BE2C (cell line): Measurements from ENCODE around the gene GTF3C2.
"Not testable (repeated sequence)": the region's sequence is repeated elsewhere in the genome, so short reads cannot be mapped to it uniquely, and the experiment has no call there.

Experiments used
- DNase-seq: peaks from one replicate; pipeline ENCODE4 v3.0.0-alpha.2; 2020
- H3K27me3 ChIP-seq: fragments of 250-450 bp; sonication (Bioruptor Pico); 2 replicates; pipeline ENCODE4 v1.5.1; 2020; ENCODE audit warnings: mild to moderate bottlenecking
- H3K36me3 ChIP-seq: fragments of 250-450 bp; sonication (Bioruptor Pico); 2 replicates; pipeline ENCODE4 v1.5.1; 2020; ENCODE audit warnings: mild to moderate bottlenecking
- H3K4me1 ChIP-seq: fragments of 250-450 bp; sonication (Bioruptor Pico); 2 replicates; pipeline ENCODE4 v1.5.1; 2020
- H3K4me3 ChIP-seq: 2 replicates; pipeline ENCODE4 v1.5.1; 2011; ENCODE audit warnings: low read depth, low read length
- H3K9me3 ChIP-seq: fragments of 250-450 bp; sonication (Bioruptor Pico); 2 replicates; pipeline ENCODE4 v1.5.1; 2020
- CTCF ChIP-seq: IDR thresholded peaks from 2 replicates; pipeline ENCODE4 v1.5.1; 2012; ENCODE audit warnings: mild to moderate bottlenecking, low read depth, low read length

GTF3C2 gene

GRCh38 chr2:27304488-27305240 lies 51.9 kb downstream of the GTF3C2 start:
- Histone ChIP-seq H3K9me3 (no peaks in the 10 kb centered on the region), H3K4me1 (peaks cover 10% of the 10 kb centered on the region), H3K4me3 (no peak overlapping the region), H3K27me3 (peaks cover 27% of the 10 kb centered on the region), H3K36me3 (no peaks in the 10 kb centered on the region)
- no peak for TF ChIP-seq CTCF
- no peak for DNase-seq

DNA sequence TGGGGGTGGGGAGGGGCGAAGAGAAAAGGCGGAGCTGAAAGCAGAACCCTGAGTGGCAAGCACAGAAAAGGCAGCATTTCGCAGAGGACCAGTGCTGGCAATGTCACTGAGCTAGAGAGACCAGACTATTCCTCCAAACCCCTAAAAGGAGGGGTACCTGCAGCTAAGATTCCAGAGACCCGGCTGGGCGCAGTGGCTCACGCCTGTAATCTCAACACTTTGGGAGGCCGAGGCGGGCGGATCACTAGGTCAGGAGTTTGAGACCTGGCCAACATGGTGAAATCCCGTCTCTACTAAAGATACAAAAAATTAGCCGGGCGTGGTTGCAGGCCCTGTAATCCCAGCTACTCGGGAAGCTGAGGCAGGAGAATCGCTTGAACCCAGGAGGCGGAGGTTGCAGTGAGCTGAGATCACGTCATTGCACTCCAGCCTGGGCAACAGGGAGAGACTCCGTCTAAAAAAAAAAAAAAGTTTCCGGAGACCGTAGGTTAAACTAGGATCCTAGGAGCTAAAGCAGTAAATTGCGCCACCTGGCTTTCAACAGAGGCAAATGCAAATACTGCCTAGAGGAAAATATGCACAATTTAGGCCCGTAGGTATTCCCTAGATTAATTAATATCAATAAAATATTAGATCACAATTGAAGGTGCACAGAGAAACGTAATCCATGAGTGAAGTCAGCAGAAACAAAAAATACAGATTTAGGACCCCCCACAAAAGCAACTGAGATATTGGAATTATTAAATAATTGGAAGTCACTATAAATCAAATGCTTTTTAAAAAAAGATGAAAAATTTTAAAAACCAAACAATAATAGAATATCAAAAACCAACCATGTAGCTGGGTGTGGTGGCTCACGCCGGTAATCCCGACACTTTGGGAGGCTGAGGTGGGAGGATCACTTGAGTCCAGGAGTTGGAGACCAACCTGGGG lies 53.2 kb downstream of the GTF3C2 start:
- Histone ChIP-seq H3K4me1 (peaks cover 10% of the 10 kb centered on the region), H3K36me3 (no peaks in the 10 kb centered on the region), H3K4me3 (peak overlapping the region; percentile 45), H3K27me3 (peaks cover 27% of the 10 kb centered on the region), H3K9me3 (no peaks in the 10 kb centered on the region)
- peak; percentile 68 for DNase-seq
- peak; percentile 86 for TF ChIP-seq CTCF

- H3K4me3 ChIP-seq, H3K9me3 ChIP-seq, H3K36me3 ChIP-seq, H3K4me1 ChIP-seq, H3K27me3 ChIP-seq, DNase-seq: not testable (repeated sequence)
Measured at GRCh38 chr2:27300606-27301005, 56.0 kb downstream of the GTF3C2 start.

DNA sequence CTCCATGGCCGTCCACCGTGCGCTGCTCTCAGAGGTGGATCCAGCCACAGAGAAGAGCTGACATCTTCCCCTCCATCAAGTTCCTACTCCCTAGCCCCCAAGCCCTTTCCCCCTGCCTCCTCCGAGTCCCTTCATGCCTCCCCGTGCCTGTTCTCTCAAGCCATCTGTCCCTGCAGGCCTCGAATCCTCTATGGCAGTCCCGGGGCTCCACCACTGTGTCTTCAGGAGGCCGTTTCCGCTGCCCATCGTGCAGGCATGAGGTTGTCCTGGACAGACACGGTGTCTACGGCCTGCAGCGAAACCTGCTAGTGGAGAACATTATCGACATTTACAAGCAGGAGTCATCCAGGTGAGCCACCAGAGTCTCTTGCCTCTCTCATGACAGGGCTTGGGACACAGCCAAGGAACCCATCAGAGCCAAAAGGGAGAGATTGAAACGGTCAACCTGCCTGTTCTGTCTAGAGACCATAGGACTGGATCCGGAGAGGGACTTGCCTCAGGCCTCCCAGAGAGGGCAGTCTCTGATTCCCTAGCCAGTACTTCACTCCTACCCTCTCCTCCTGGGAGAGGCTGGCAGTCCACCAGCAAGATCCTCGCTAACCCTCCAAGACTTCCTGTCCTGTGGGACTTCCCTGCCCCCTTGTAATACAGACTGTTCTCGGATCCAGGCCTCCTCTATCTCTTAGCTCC lies 58.0 kb downstream of the GTF3C2 start:
- no peak for TF ChIP-seq CTCF
- Histone ChIP-seq H3K27me3 (no peaks in the 10 kb centered on the region), H3K36me3 (no peaks in the 10 kb centered on the region), H3K4me3 (no peak overlapping the region), H3K4me1 (peaks cover 6% of the 10 kb centered on the region), H3K9me3 (no peaks in the 10 kb centered on the region)
- DNase-seq, result no peak

- Histone ChIP-seq H3K36me3 (no peaks in the 10 kb centered on the region), H3K4me3 (no peak overlapping the region), H3K4me1 (no peaks in the 10 kb centered on the region; the same call in 1 of the 2 replicates), H3K9me3 (no peaks in the 10 kb centered on the region), H3K27me3 (no peaks in the 10 kb centered on the region)
- DNase-seq, result no peak
- no peak for TF ChIP-seq CTCF
Measured at GRCh38 chr2:27297195-27297594, 59.4 kb downstream of the GTF3C2 start.

DNA sequence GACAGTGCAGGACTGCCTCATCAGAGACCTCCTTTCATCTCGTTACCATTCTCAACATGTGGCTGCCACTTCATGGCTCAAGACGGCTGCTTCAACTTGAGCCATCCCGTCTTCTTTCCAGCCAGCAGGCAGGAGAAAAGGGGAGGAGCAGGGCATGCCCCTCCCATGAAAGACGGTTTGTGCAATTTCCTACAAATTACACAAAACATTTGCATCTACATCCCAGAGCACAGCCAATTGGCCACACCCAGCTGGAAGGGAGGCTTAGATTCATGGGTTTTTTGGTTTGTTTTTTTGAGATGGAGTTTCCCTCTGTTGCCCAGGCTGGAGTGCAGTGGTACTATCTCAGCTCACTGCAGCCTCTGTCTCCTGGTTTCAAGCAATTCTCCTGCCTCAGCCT lies 60.1 kb downstream of the GTF3C2 start:
- no peaks in the 10 kb centered on the region for H3K9me3 ChIP-seq
- no peak overlapping the region for H3K4me3 ChIP-seq
- TF ChIP-seq CTCF, result no peak
- DNase-seq, result no peak
- H3K27me3 ChIP-seq, result no peaks in the 10 kb centered on the region
- no peaks in the 10 kb centered on the region for H3K36me3 ChIP-seq
- no peaks in the 10 kb centered on the region; the same call in 1 of the 2 replicates for H3K4me1 ChIP-seq
